ENCODE measurements around the gene NEUROD2. TPM values are rescaled to one million over a fixed set of nuclear protein-coding genes. Genes with fewer than 3 reads are reported as not detected.

Gene NEUROD2
- total and polyA plus RNA-seq, 10 of the 15 experiments (the other 5 are each of a cell fraction or from before 2014, with no cell fraction given), result not detected

DNA sequence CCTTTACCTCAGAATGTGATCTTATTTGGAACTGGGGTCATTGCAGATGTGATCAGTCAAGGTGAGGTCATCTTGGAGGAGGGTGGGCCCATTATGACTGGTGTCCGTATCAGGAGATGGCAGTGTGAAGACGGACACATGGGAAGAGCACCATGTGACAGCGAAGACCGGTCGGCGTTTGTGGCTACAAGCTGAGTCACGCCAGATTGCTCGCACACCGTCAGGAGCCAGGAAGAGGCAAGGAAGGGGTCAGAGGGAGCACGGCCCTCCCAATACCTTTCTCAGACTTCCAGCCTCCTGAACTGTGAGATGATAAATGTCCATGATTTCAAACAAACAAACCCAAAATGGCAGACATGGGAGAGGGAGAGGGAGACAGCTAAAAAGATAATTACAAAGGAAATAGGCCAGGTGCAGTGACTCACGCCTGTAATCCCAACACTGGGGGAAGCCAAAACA, 42.4 kb upstream of the NEUROD2 start:
- Histone ChIP-seq H4K20me1 (ENCODE audit: control insufficient read depth, insufficient read depth) (no peaks in the 10 kb centered on the region), H3K9me3 (replicated peaks; ENCODE audit: control insufficient read depth, insufficient read depth, low read length) (no peaks in the 10 kb centered on the region), H2AFZ (ENCODE audit: control insufficient read depth, low read depth, low read length) (no peak overlapping the region), H3K4me1 (ENCODE audit: control insufficient read depth, insufficient read depth, low read length) (no peaks in the 10 kb centered on the region), H3K36me3 (ENCODE audit: control insufficient read depth in 2 of 2, insufficient read depth in 2 of 2, low read length in 1 of 2) (peaks cover 4% of the 10 kb centered on the region in 2 experiments; a peak in 3 of 4 replicates), H3K79me2 (ENCODE audit: control insufficient read depth, insufficient read depth, low read length) (no peaks in the 10 kb centered on the region; the same call in none of the 2 replicates), H3K4me2 (ENCODE audit: control insufficient read depth, insufficient read depth) (no peak overlapping the region), H3K27ac (ENCODE audit: control insufficient read depth, insufficient read depth) (no peak overlapping the region), H3K4me3 (no peak overlapping the region), H3K27me3 (replicated peaks in 1 of 2; ENCODE audit: control insufficient read depth in 2 of 2, insufficient read depth in 2 of 2, low read length in 1 of 2) (no peaks in the 10 kb centered on the region), H3K9ac (ENCODE audit: control insufficient read depth, insufficient read depth, low read length) (no peak overlapping the region)
- in situ Hi-C loops (cut with MboI), result no loop called here
- ATAC-seq (no peak), FAIRE-seq (no peak), DNase-seq (ENCODE audit: low read depth, low spot score) (no peak)
- no TSS peak for BruUV-seq (replicated peaks)
- intact Hi-C loops (cut with micrococcal nuclease; ENCODE audit: unreplicated experiment), result no loop called here
- ChIA-PET RAD21 (ENCODE audit: unreplicated experiment) (no interaction called here), POLR2A (interaction anchor here (0.6 to 0.7 kb wide), 2 partner anchors 22 to 171 kb away, joined by 3 read pairs; no protein-coding TSS in a partner anchor), SMC1A (ENCODE audit: uncharacterized antibody, unreplicated experiment) (interaction anchor here (0.6 kb wide), 1 partner anchor 16 kb away, joined by 3 read pairs; no protein-coding TSS in a partner anchor), CTCF (interaction anchor here (0.6 to 8.8 kb wide), 6 partner anchors 12 to 106 kb away, joined by 3 to 100 read pairs (median 4); partner anchors contain the start of gene STARD3)
- no peak for TF ChIP-seq RFX5 (IDR thresholded peaks at IDR 0.05; ENCODE audit: low read depth, low read length)
- no peak for TF ChIP-seq GATAD2B (conservative IDR thresholded peaks at IDR 0.05; ENCODE audit: low read depth)
- TF ChIP-seq NRF1 (conservative IDR thresholded peaks at IDR 0.05; ENCODE audit: low read depth, low read length), result no peak
- TF ChIP-seq SREBF1 (IDR thresholded peaks at IDR 0.05; ENCODE audit: low read length), result no peak
- no peak for TF ChIP-seq POLR2A (IDR thresholded peaks at IDR 0.05; ENCODE audit: low read depth, low read length)
- TF ChIP-seq GABPA (IDR thresholded peaks at IDR 0.05; ENCODE audit: low read depth), result no peak
- TF ChIP-seq, protein P1, sequence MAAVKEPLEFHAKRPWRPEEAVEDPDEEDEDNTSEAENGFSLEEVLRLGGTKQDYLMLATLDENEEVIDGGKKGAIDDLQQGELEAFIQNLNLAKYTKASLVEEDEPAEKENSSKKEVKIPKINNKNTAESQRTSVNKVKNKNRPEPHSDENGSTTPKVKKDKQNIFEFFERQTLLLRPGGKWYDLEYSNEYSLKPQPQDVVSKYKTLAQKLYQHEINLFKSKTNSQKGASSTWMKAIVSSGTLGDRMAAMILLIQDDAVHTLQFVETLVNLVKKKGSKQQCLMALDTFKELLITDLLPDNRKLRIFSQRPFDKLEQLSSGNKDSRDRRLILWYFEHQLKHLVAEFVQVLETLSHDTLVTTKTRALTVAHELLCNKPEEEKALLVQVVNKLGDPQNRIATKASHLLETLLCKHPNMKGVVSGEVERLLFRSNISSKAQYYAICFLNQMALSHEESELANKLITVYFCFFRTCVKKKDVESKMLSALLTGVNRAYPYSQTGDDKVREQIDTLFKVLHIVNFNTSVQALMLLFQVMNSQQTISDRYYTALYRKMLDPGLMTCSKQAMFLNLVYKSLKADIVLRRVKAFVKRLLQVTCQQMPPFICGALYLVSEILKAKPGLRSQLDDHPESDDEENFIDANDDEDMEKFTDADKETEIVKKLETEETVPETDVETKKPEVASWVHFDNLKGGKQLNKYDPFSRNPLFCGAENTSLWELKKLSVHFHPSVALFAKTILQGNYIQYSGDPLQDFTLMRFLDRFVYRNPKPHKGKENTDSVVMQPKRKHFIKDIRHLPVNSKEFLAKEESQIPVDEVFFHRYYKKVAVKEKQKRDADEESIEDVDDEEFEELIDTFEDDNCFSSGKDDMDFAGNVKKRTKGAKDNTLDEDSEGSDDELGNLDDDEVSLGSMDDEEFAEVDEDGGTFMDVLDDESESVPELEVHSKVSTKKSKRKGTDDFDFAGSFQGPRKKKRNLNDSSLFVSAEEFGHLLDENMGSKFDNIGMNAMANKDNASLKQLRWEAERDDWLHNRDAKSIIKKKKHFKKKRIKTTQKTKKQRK (IDR thresholded peaks at IDR 0.05; ENCODE audit: low read depth, low read length), result no peak
- TF ChIP-seq SRF (IDR thresholded peaks at IDR 0.05; ENCODE audit: low read depth in 2 of 2, low read length in 2 of 2), result no peak
- no peak for TF ChIP-seq DPF2 (IDR thresholded peaks at IDR 0.05)
- no peak for TF ChIP-seq NFYA (IDR thresholded peaks at IDR 0.05; ENCODE audit: borderline replicate concordance, low read depth, low read length)
- TF ChIP-seq SMAD5 (IDR thresholded peaks at IDR 0.05; ENCODE audit: low read depth), result no peak
- WGBS (ENCODE audit: insufficient coverage, insufficient replicate concordance, low lambda C conversion rate, missing lambda C conversion rate), result 100% methylated on average over 5 of the region's 11 CpGs

Measured in GM12878 (cell line).